Measurements from ENCODE around the gene BTN2A1.
"Not testable (repeated sequence)": the region's sequence is repeated elsewhere in the genome, so short reads cannot be mapped to it uniquely, and the experiment has no call there.

Gene BTN2A1

GRCh38 chr6:26433680-26434079 lies 24.1 kb upstream of the BTN2A1 start:
- not testable (repeated sequence) for DNase-seq

GRCh38 chr6:26436018-26436417 lies 21.7 kb upstream of the BTN2A1 start:
- no peak for DNase-seq

- DNase-seq: no peak
Measured at GRCh38 chr6:26437550-26437949, 20.2 kb upstream of the BTN2A1 start.

- no peak for DNase-seq
Measured at GRCh38 chr6:26438000-26438399, 19.8 kb upstream of the BTN2A1 start.

- DNase-seq: no peak
Measured at GRCh38 chr6:26439151-26440125, 18.3 kb upstream of the BTN2A1 start.

- DNase-seq: no peak
Measured at GRCh38 chr6:26440977-26441358, 16.8 kb upstream of the BTN2A1 start.

GRCh38 chr6:26441977-26442376 lies 15.8 kb upstream of the BTN2A1 start:
- DNase-seq: no peak

GRCh38 chr6:26445934-26446667 lies 11.7 kb upstream of the BTN2A1 start:
- no peak for DNase-seq

GRCh38 chr6:26447257-26447656 lies 10.5 kb upstream of the BTN2A1 start:
- no peak for DNase-seq

- no peak for DNase-seq
Measured at GRCh38 chr6:26450240-26450639, 7.5 kb upstream of the BTN2A1 start.

GRCh38 chr6:26452631-26453235 lies 5.0 kb upstream of the BTN2A1 start:
- DNase-seq: no peak

GRCh38 chr6:26454631-26455030 lies 3.1 kb upstream of the BTN2A1 start:
- DNase-seq: no peak

- DNase-seq: no peak
Measured at GRCh38 chr6:26455357-26455970, 2.3 kb upstream of the BTN2A1 start.

- no peak for DNase-seq
Measured at GRCh38 chr6:26457264-26457805, 420 bp upstream of the BTN2A1 start.

GRCh38 chr6:26459023-26459810 lies 1.5 kb downstream of the BTN2A1 start:
- no peak for DNase-seq

GRCh38 chr6:26461353-26461752 lies 3.6 kb downstream of the BTN2A1 start:
- DNase-seq: not testable (repeated sequence)

- no peak for DNase-seq
Measured at GRCh38 chr6:26464014-26464413, 6.3 kb downstream of the BTN2A1 start.

- no peak for DNase-seq
Measured at GRCh38 chr6:26464416-26465131, 6.8 kb downstream of the BTN2A1 start.

- no peak for DNase-seq
Measured at GRCh38 chr6:26465776-26466175, 8.0 kb downstream of the BTN2A1 start.

GRCh38 chr6:26468829-26469228 lies 11.1 kb downstream of the BTN2A1 start:
- DNase-seq: no peak

GRCh38 chr6:26470643-26471042 lies 12.9 kb downstream of the BTN2A1 start:
- DNase-seq: no peak
